Dedifferentiated amniotic fluid mesenchymal stem cell (primary cell): ENCODE measurements around the gene GJE1.
A peak's percentile ranks its signal among the peaks of the same experiment; 100 is the strongest.
"Not testable (repeated sequence)": the region's sequence is repeated elsewhere in the genome, so short reads cannot be mapped to it uniquely, and the experiment has no call there.

Experiments
- DNase-seq: peaks from one replicate; pipeline ENCODE4 v3.0.0-alpha.2; 2016; ENCODE audit errors: extremely low spot score

GJE1 gene, protein sequence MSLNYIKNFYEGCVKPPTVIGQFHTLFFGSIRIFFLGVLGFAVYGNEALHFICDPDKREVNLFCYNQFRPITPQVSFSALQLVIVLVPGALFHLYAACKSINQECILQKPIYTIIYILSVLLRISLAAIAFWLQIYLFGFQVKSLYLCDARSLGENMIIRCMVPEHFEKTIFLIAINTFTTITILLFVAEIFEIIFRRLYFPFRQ

DNA sequence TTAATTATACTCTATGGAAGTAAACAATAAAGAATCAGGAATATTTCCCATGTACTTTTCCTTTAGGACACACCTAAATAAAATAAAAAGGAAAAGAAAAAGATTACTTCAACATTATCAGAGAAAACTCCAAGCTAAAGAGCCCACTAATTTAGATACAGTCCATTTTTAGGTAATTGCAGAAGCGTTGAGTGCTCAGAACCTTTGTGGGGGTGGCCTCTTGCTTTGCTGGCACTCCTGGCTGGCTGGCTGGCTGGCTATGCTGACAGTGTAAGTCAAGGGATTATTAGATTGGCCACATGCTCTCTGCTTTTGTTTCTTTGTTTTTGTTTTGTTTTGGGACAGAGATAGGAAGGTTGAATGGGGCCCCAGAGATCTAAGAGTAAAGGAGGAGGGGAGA, at the start of gene GJE1:
Gene GJE1, plus strand, starts transcription at position 301 of the 400 bp plus-strand sequence. CDS start 234 bp downstream, outside the sequence.
- no peak for DNase-seq

DNA sequence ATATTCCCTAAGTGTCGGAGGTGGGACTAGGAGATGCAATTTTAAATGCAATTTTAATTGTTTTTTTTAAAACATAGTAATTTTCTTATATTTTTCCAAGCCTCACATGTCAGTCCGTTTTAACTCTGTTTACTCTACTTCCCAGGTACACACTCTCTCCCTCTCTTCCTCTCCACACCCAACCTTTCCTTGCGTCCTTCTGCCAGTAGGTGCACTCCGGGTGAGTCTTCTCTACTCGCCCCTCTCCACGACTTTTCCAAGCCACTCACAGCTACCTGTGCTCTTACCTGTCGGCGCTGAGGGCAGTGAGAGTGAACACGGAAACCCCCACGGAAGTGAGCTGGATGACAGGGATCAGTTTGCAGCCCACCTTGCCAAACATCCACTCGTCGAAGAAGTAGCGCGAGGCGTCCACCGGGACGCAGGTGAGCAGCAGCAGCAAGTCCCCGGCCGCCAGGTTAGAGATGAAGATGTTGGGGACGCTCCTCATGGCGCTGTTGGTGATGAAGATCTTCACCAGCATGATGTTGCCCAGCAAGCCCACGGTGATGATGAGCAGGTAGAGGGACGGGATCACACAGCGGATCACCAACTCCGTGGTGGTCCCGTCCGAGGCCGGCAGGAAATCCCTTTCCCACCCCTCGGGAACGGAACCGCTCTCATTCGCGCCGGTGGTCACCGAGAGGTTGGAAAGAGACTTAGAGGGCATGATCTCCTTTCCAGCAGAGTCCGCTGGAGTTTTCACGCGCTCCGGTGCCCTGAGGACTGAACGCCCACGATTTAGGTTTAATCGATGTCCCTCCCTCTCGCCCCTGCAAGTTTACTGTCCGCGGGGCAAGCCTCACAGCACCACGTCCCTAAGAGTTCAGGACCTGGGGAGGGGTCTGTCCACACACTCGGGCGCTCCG, 44.5 kb upstream of the GJE1 start:
- DNase-seq: no peak

DNA sequence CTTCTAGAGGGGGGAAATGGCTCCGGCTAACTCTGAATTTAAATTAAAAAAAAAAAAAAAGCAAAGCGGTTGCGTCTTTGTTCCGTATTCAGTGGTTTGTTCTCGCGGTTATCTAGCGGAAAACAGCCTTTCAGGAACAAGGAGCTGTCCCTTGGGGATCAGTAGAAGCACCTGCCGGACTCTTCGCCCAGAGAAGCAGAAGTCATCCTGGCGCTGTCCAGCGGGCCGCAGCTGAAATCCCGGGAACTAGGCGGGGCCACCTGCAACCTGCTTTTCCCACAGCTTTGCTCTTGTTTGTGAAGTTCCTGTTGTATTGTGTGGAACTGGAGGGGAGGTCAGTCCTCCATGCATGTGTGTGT, 43.9 kb upstream of the GJE1 start:
- DNase-seq: no peak

DNA sequence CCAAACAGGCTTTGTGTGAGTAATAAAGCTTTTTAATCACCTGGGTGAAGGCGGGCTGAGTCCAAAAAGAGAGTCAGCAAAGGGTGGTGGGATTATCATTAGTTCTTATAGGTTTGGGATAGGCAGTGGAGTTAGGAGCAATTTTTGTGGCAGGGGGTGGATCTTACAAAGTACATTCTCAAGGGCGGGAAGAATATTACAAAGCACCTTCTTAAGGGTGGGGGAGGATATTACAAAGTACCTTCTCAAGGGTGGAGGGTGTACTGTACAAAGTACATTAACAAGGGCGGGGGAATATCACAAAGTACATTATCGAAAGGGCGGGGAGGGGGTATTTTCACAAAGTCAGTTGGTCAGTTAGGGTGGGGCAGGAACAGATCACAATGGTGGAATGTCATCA, 27.9 kb upstream of the GJE1 start:
- not testable (repeated sequence) for DNase-seq

DNA sequence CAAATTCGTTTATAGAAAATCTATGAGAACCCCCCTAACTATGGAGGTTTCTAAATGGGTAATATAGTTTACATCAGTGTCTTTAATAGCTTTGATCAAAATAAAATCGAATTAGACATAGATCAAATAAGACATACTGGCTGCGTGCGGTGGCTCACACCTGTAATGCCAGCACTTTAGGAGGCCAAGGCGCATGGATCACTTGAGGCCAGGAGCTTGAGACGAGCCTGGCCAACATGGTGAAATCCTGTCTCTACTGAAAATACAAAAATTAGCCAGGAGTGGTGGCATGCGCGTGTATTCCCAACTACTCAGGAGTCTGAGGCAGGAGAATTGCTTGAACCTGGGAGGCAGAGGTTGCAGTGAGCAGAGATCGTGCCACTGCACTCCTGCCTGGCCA, 21.9 kb upstream of the GJE1 start:
- not testable (repeated sequence) for DNase-seq

DNA sequence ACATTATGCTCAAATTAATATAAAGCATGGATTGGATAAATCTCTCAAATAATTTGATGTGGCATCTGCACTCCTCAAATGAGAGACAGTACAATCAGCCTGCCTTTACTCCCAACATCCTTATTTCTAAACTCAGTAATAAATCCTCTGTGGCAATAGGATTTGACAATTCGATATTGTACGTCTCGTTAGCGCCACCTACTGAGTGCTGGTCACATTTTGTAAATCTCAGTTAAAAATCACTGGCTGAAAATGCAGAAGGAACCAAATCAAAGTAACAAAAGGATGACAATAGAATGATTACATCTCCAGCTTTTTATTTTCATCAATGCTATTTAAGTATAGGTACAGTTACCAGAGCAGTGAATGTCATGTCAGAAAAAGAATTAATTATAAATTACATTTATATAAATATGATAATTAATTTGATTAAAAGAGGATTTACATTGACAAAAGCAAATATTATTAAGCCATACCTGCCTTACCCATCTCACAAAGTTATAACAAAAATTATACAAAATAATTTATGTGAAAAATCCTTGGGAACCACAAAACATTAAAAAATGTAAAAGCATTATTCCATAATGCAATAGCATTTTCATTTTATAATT, 20.2 kb upstream of the GJE1 start:
- DNase-seq: peak; percentile 82

DNA sequence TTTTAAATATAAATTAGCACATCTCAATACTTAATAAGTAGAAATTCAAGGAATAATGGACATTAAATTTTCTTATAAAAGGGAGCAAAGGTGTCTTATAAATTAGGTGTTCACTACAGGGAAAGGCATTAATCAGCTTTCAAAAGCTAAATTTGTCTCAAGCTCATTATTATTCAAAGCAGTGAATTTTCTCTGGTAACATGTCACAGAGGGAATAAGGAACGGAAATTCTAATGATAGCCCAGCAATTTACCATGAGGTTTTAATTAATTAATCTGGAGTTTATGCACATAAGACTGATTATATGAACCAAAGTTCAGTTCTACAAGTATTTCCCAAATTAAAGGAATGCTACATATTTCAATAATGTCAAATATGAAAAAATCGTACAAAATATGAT, 15.4 kb upstream of the GJE1 start:
- DNase-seq: no peak

DNA sequence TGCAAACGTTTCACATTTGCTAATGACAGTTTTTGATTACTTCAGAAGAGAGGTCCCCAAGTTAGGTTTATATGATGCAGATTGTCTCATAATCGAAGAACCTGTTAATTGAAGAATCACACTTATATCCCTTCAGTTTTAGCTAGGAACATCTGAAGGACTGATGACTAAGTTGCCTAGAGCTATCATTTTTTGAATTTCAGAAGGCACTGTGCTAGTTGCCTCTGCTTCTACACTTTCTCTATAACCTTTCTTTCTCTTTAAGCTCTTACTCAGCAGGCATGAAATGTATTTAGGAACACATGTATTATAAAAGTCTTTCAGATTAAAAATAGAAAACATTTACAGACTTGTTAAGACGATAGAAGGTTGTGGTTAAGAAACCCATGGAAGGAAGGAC, 14.4 kb upstream of the GJE1 start:
- no peak for DNase-seq

DNA sequence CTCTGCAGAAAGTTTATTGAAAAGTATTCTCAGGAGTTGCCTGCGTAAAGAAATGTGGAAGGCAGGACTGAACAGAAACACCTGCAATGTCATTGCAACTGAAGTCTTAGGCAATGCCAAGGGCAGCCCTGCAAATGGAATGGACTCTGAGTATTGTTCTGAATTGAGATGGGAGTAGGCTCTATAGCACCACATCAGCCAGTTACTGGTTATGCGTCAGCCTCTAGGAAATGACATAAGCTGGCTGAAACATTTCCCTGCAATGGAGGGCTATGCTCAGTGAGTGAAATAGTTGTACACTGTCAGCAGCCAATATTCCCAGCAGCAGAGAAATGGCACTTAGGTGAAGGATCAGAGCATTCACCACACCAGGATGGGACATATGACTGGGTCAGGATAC, 13.8 kb upstream of the GJE1 start:
- DNase-seq: no peak

DNA sequence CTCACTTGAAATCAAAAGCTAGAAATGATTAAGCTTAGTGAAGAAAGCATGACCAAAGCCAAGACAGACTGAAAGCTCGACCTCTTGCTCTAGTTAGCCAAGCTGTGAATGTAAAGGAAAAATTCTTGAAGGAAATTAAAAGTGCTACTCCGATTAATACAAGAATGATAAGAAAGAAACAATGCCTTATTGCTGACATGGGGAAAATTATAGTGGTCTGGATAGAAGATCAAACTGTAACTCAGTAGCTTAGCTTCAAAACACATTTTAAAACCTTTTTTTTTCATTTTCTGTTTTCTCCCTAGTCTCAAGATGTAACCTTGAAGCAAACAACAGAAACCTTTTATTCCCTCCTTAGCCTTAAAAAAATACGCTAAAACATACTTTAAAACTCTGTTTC, 11.4 kb upstream of the GJE1 start:
- no peak for DNase-seq

DNA sequence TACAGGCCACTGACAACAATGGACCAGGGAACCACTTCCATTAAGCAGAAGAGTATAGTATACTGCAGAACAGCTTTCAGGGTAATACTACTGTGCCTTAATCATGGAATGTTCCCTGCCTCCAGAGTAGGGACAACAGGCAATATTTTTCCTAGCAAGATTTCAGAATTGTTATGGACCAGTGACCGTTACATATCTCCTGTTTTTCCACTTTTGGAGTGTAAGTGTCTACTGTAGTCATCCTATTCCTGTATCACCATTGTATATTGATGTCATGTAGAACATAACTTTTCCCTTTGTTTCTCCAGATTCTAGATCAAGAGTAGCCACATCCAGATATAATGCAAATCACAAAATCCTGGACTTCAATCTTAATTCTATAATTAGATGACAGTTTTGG, 1.9 kb upstream of the GJE1 start:
- no peak for DNase-seq

DNA sequence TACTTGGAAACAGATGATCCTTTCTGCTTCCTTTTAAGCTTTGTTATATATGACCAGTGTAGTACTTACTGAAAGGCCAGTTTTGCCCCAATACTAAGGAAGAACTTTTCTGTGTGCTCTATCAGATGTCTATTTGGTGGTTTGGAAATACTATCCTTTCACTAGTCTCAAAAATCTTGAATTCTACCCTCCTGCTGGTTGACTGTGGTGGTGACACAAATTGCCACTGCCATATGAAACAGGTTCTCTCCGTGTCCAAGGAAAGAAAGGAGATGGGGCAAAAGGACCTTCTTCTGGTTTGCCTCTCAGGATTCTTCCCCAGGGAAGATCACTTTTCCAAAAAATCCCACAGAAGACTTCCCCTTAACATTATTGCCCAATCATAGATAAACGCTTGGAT, 6.2 kb downstream of the GJE1 start:
- no peak for DNase-seq

DNA sequence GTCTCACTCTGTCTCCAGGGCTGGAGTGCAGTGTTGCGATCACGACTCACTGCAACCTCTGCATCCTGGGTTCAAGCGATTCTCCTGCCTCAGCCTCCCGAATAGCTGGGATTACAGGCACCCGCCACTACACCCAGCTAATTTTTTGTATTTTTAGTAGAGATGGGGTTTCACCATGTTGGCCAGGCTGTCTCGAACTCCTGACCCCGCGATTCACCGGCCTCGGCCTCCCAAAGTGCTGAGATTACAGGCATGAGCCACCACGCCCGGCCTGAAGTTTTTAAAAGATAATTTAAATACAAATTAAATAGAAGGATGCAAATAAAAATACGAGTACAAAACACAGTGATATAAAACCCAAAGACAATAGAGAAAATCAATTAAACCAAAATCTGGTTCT, 8.8 kb downstream of the GJE1 start:
- not testable (repeated sequence) for DNase-seq

DNA sequence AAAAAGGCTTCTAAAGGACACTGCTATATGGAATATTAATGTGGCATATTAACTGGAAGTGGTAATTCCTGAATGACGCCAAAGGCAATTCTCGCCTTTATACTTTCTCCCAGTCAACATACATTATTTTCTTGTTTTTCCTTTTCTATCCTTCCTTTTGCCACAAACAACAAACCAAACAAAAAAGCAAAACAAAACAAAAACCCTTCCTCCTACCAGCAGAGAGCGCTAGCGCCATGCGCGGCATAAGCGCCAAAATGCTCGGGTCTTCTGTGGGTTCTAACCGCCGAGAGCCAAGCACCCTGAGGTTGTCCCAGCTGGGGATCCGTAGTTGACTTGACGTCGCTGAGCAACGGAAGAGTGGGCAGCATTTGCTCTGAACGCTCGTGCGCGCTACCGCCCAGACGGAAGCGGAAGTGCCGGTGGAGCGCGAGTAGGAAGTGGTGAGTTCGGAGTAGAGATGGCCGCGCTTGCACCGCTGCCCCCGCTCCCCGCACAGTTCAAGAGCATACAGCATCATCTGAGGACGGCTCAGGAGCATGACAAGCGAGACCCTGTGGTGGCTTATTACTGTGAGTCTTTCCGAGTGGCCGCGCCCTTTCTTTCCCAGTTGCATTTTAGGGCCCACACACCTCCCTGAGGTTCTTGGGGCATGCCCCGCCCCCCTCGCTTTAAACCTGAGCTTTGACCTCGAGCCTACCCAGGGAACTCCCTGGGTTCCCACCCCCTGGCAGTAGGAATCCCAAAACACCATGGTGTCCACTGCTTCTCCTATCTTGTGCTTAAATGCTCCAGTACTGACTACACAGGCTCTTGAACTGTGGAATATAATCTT, 14.3 kb downstream of the GJE1 start, which contains the start of the genes NMBR and VTA1:
Gene NMBR, minus strand, starts transcription at position 295 of the 835 bp plus-strand sequence. CDS start 58,464 bp downstream, outside the sequence.
Gene VTA1, plus strand, starts transcription at position 436 of the 835 bp plus-strand sequence. Its CDS starts 25 bp downstream, at position 461.
- peak; percentile 100 for DNase-seq

DNA sequence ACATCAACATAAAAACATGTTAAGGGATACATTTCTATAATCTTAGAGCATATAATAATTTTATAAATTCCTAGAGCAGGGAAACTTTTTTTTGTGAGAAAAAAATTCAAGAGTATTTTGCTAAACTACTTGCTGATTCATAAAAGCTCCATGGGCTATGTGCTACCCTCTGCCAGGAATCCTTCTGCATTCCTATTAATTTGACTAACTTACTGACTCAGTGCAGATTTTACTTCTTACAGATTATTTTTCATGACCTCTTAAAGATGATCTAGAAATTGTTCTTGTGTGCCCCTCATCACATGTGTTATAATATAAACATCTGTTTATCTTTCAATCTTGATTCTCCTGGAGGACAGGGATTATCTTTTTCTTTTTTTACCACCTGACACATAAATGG, 20.0 kb downstream of the GJE1 start:
- peak; percentile 75 for DNase-seq

DNA sequence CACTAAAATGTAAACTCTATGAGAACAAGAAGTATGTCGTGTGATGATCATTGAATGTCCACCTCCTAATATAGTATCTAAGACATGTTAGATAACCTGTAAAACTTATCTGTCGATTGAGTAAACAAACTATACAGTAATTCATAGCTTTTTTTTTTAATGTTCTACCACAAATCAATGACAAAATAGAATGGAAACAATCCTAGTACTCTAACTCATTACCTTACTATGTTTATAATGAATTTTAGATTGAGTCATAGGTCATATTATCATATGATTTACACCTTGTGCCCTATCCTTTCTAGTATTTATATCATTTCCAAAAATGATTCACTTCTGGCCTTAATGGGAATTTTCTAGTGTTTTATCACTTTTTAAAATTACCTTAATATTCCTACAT, 20.5 kb downstream of the GJE1 start:
- no peak for DNase-seq

DNA sequence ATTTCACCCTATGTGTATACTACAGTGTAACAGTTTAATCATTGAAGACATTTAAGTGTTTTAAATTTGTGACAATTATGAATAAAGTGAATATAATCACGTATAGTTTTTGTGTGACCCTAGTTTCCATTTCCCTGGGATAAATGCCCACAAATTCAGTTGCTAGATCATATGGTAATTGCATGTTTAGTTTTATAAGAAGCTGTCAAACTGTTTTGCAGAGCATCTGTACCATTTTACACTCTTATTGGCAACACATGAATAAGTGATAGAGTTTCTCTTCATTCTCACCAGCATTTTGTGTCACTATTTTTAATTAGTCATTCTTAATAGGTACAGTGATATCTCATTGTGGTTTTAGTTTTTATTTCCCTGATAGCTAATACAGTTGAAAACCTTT, 21.6 kb downstream of the GJE1 start:
- DNase-seq: no peak

DNA sequence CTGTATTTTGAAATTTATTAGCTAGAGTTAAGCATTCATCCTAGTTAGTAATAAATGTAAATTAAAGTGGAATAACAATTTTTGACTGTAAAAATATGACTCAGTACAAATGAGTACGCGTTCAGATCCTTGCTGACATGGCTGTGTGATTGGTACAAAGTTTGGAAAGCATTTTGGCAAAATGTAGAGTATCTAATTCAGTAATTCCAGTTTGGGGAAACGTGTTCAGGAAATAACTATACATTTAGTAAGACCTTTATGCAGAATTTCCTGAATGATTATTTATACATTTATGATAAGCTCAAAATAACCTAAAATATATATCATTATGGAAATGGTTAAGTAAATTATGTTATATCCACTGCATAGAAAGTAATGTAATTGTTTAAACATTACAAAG, 22.4 kb downstream of the GJE1 start:
- no peak for DNase-seq

DNA sequence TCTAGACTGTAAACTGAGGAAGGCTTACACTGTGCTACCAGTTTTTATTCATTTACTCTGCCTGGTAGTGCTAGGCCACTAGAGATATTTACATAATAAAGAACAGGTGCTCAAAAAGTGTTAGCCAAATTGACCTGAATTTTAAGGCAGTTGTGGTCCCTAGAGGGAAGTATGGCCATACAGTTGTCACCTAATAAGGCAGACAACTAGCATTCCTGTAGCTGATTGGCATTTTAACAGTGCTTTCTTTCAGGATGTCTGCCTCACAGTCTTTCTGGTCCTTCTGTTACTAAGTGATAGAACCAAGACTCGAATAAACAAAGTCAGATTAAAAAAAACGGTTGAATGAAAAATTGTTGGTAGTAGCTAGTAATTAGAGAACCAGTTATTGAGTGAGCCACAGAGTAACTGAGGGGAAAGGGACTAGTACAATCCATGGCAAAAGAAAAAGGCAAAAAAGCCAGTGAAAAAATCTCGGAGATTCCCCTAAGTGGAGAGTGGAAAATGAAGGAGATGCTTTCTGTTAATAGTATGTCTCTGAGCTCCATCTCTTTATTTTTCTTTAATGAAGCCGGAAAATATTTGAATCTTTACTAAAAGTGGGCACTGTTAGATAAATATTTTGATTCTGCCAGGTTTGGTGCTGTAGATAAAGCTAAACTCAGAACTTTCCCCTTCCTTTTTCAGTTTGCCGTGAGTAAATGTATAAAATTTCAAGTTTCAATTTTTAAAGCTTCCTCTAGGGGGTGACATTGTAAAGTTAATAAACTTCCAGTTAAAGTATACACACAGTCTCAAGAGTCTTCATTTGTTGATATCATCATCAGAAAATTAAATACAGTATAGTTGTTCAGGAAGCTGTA, 23.4 kb downstream of the GJE1 start:
- DNase-seq: peak; percentile 43

DNA sequence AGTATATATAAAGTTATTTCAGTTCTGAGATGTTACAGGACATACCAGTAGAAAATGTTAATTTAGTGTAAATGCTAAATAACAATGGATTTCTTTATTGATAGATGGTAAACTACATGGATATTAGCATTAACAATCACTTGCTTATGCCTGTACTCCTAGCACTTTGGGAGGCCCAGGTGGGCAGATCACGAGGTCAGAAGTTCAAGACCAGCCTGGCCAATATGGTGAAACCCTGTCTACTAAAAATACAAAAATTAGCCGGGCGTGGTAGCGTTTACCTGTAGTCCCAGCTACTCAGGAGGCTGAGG, 24.0 kb downstream of the GJE1 start:
- not testable (repeated sequence) for DNase-seq

DNA sequence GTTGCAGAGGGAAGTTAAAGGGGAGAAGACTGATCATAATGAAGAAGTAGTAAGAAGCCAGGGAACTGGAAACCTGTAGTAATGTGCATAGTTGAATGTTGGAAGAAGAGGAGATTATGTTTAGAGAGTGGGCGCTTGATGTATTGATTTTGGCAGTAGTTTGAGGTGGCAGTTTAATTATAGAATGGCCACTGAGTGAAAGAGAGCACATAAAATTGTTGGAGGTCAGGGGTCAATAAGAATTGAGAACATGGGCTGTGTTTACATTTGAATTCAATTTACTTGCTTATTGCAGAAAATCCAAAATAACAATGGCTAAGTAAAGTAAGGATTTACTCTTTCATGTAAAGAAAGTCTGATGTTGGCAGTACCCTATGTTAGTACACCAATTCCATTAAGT, 30.1 kb downstream of the GJE1 start:
- no peak for DNase-seq
